Measurements from ENCODE around the gene TMEM135. TPM values are rescaled to one million over a fixed set of nuclear protein-coding genes. Genes with fewer than 3 reads are reported as not detected.

Gene TMEM135
- total RNA-seq, 1 experiment from 2014 or later: 95.2 TPM

DNA sequence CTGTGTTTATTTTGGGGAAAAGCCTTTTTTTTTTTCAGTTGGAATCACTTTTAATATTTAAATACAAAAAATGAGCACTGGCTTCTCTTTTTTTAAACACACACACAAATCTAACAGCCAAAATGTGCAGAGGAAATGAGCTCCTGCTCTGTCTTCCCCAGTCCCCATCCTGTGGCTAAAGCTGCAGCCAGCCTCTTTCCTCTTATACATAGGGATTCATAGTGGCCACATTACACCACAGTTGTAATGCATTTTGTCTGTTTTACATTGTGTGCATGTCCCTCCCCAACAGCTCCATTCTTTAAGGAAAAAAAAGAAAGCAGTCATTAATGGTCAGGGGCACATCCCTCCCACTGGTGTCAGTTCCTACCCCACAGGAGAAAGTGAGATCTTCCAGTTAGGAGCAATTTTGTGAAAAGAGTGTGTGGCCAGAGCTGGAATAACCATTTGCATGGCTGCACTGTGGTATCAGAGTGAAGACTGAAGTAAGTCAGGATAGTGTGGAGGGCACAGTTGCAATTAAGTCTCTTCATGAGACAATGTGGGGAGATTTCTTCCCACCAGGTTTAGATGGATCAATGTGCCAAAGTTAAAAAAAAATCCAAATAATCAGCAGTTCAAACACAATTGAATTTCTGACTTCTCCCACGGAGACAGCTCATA lies 220.6 kb downstream of the TMEM135 start:
- BruUV-seq (replicated peaks): no TSS peak
- CTCF ChIA-PET: no interaction called here
- Mint-ChIP-seq H3K27ac (ENCODE audit: unreplicated experiment) (no peak overlapping the region), H3K9me3 (ENCODE audit: unreplicated experiment) (no peaks in the 10 kb centered on the region), H3K4me1 (ENCODE audit: low read depth, unreplicated experiment) (peaks cover 18% of the 10 kb centered on the region), H3K4me3 (ENCODE audit: unreplicated experiment) (no peak overlapping the region), H3K36me3 (ENCODE audit: insufficient read depth, unreplicated experiment) (peaks cover 6% of the 10 kb centered on the region), H3K27me3 (ENCODE audit: insufficient read depth, unreplicated experiment) (no peaks in the 10 kb centered on the region)
- peaks cover 15% of the 10 kb centered on the region for H3K4me1 ChIP-seq
- no peak for DNase-seq
- POLR2A ChIA-PET: no interaction called here
- H3K27me3 ChIP-seq (replicated peaks; ENCODE audit: control insufficient read depth, insufficient read depth, low read length): no peaks in the 10 kb centered on the region
- H3K4me3 ChIP-seq (ENCODE audit: low read depth, low read length): no peak overlapping the region
- no peaks in the 10 kb centered on the region for H3K36me3 ChIP-seq (ENCODE audit: control insufficient read depth, insufficient read depth, low read length)
- H3K9me3 ChIP-seq: no peaks in the 10 kb centered on the region
- intact Hi-C loops (cut with micrococcal nuclease; ENCODE audit: unreplicated experiment): no loop called here
- TF ChIP-seq, protein P1, sequence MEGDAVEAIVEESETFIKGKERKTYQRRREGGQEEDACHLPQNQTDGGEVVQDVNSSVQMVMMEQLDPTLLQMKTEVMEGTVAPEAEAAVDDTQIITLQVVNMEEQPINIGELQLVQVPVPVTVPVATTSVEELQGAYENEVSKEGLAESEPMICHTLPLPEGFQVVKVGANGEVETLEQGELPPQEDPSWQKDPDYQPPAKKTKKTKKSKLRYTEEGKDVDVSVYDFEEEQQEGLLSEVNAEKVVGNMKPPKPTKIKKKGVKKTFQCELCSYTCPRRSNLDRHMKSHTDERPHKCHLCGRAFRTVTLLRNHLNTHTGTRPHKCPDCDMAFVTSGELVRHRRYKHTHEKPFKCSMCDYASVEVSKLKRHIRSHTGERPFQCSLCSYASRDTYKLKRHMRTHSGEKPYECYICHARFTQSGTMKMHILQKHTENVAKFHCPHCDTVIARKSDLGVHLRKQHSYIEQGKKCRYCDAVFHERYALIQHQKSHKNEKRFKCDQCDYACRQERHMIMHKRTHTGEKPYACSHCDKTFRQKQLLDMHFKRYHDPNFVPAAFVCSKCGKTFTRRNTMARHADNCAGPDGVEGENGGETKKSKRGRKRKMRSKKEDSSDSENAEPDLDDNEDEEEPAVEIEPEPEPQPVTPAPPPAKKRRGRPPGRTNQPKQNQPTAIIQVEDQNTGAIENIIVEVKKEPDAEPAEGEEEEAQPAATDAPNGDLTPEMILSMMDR (IDR thresholded peaks at IDR 0.05; ENCODE audit: insufficient read depth in 1 of 2, low read depth in 1 of 2, low read length in 1 of 2, severe bottlenecking in 1 of 2, unreplicated experiment in 1 of 2): no peak

DNA sequence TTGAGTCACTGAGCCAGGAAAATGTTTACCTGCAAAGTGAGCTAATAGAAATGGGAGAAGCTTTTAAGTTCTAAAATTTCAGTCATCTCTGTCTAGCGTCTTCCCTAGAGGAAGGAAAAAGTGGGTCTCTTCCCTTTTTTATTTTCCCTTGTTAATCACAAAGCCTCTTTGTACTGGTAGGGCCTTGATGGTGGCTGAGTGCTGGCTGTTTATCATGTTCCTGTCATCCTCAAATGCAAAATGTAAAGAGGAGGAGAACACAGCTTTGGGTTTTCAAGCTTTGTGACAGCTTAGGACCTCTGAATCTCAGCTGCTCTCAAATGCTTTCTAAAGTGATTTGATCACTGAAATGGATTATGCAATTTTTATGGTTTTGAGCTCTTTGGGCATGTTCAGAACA lies 222.0 kb downstream of the TMEM135 start:
- CTCF ChIA-PET: interaction anchor here (1.1 kb wide), 1 partner anchor 162 kb away, joined by 5 read pairs; no protein-coding TSS in a partner anchor
- no peaks in the 10 kb centered on the region for H3K9me3 Mint-ChIP-seq (ENCODE audit: unreplicated experiment)
- POLR2A ChIA-PET: no interaction called here
- no peak for DNase-seq
- intact Hi-C loops (cut with micrococcal nuclease; ENCODE audit: unreplicated experiment): no loop called here
- H3K4me3 Mint-ChIP-seq (ENCODE audit: unreplicated experiment): no peak overlapping the region
- H3K4me1 Mint-ChIP-seq (ENCODE audit: low read depth, unreplicated experiment): peaks cover 31% of the 10 kb centered on the region
- Histone ChIP-seq H3K36me3 (ENCODE audit: control insufficient read depth, insufficient read depth, low read length) (no peaks in the 10 kb centered on the region), H3K27me3 (replicated peaks; ENCODE audit: control insufficient read depth, insufficient read depth, low read length) (no peaks in the 10 kb centered on the region), H3K4me3 (ENCODE audit: low read depth, low read length) (no peak overlapping the region), H3K9me3 (no peaks in the 10 kb centered on the region), H3K4me1 (peaks cover 22% of the 10 kb centered on the region)
- no TSS peak for BruUV-seq (replicated peaks)
- H3K27me3 Mint-ChIP-seq (ENCODE audit: insufficient read depth, unreplicated experiment): no peaks in the 10 kb centered on the region
- TF ChIP-seq, protein P1 (IDR thresholded peaks at IDR 0.05; ENCODE audit: insufficient read depth in 1 of 2, low read depth in 1 of 2, low read length in 1 of 2, severe bottlenecking in 1 of 2, unreplicated experiment in 1 of 2): no peak
- H3K36me3 Mint-ChIP-seq (ENCODE audit: insufficient read depth, unreplicated experiment): peaks cover 6% of the 10 kb centered on the region
- H3K27ac Mint-ChIP-seq (ENCODE audit: unreplicated experiment): no peak overlapping the region

DNA sequence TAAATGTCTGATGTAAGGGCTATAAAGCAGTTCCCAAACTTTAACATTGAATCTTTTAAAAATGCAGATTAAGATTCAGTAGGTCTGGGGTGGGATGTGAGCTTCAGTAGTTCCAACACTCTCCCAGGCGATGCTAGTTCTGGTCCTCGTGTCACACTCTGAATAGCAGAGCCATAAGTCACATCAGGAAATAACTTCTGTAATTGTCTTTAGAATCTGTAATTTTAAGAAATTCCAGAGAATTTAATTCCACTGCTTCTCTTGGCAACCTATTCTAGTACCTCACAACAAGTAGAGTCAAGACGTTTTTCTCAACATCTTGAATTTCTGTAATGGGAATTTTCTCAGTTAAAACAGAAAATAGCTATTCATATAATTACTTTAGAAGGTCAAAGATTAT lies 223.1 kb downstream of the TMEM135 start:
- no peaks in the 10 kb centered on the region for H3K27me3 Mint-ChIP-seq (ENCODE audit: insufficient read depth, unreplicated experiment)
- H3K9me3 Mint-ChIP-seq (ENCODE audit: unreplicated experiment): no peaks in the 10 kb centered on the region
- POLR2A ChIA-PET: no interaction called here

More for the DNA sequence above, 223.1 kb downstream of the TMEM135 start:
- CTCF ChIA-PET: no interaction called here
- Mint-ChIP-seq H3K4me3 (ENCODE audit: unreplicated experiment) (no peak overlapping the region), H3K36me3 (ENCODE audit: insufficient read depth, unreplicated experiment) (peaks cover 6% of the 10 kb centered on the region), H3K27ac (ENCODE audit: unreplicated experiment) (no peak overlapping the region), H3K4me1 (ENCODE audit: low read depth, unreplicated experiment) (peaks cover 31% of the 10 kb centered on the region)
- Histone ChIP-seq H3K9me3 (no peaks in the 10 kb centered on the region), H3K27me3 (replicated peaks; ENCODE audit: control insufficient read depth, insufficient read depth, low read length) (no peaks in the 10 kb centered on the region), H3K4me3 (ENCODE audit: low read depth, low read length) (no peak overlapping the region), H3K4me1 (peaks cover 22% of the 10 kb centered on the region), H3K36me3 (ENCODE audit: control insufficient read depth, insufficient read depth, low read length) (no peaks in the 10 kb centered on the region)
- BruUV-seq (replicated peaks): no TSS peak
- intact Hi-C loops (cut with micrococcal nuclease; ENCODE audit: unreplicated experiment): no loop called here
- DNase-seq: no peak
- TF ChIP-seq, protein P1 (IDR thresholded peaks at IDR 0.05; ENCODE audit: insufficient read depth in 1 of 2, low read depth in 1 of 2, low read length in 1 of 2, severe bottlenecking in 1 of 2, unreplicated experiment in 1 of 2): no peak
